Transverse colon (tissue), 4 donors: ENCODE results near the gene ALPK1. TPM values are rescaled to one million over a fixed set of nuclear protein-coding genes. Genes with fewer than 3 reads are reported as not detected.
A peak's percentile ranks its signal among the peaks of the same experiment; 100 is the strongest.
"Not testable (repeated sequence)": the region's sequence is repeated elsewhere in the genome, so short reads cannot be mapped to it uniquely, and the experiment has no call there.

Experiments
- DNase-seq: peaks from one replicate; pipeline ENCODE4 v3.0.0-alpha.2; 2019
- H3K27ac ChIP-seq, 4 donors: fragments of 200-600 bp; sonication (generic); 2 replicates each; pipeline ENCODE4 v1.5.1; 2016 to 2018; ENCODE audit warnings: inconsistent platforms in 4 of 4
- H3K27me3 ChIP-seq: fragments of 200-600 bp; sonication (generic); 2 replicates; pipeline ENCODE4 v1.5.1; 2017; ENCODE audit warnings: inconsistent platforms
- H3K36me3 ChIP-seq, 4 donors: fragments of 200-600 bp; sonication (generic); 2 replicates each; pipeline ENCODE4 v1.5.1; 2017 to 2019; ENCODE audit warnings: inconsistent platforms in 4 of 4
- H3K4me1 ChIP-seq, 4 donors: fragments of 200-600 bp; sonication (generic); 2 replicates each; pipeline ENCODE4 v1.5.1; 2017 to 2020; ENCODE audit warnings: inconsistent platforms in 4 of 4
- H3K4me3 ChIP-seq, 4 donors: fragments of 200-600 bp; sonication (generic); 1 replicate in 1 of 4; 2 replicates in 3 of 4; pipeline versions ENCODE4 v1.5.1 to v1.6.1; 2017 to 2019; ENCODE audit warnings: inconsistent platforms in 4 of 4
- H3K9me3 ChIP-seq, 2 donors: fragments of 200-600 bp; sonication (generic); 2 replicates each; pipeline ENCODE4 v1.5.1; 2017 to 2019; ENCODE audit warnings: inconsistent platforms in 2 of 2
- EP300 ChIP-seq: sonication (generic); formaldehyde crosslinking; IDR thresholded peaks from one replicate; pipeline ENCODE4 v1.6.1; 2017; ENCODE audit warnings: antibody characterized with exemption, low read depth
- POLR2A ChIP-seq: fragments of 450-650 bp; IDR thresholded peaks from one replicate; pipeline ENCODE4 v1.6.1; 2016; ENCODE audit warnings: antibody characterized with exemption, mild to moderate bottlenecking, moderate library complexity
- POLR2AphosphoS5 ChIP-seq, 3 donors: sonication (generic); formaldehyde crosslinking; IDR thresholded peaks; one replicate each; pipeline ENCODE4 v1.6.1; 2016; ENCODE audit warnings: antibody characterized with exemption in 3 of 3
- WGBS, 2 donors: methylation state at CpG; one replicate each; pipeline ENCODE4 v1.1.5; 2018; ENCODE audit warnings: low coverage in 1 of 2; 5-methylcytosine and 5-hydroxymethylcytosine counted together
- in situ Hi-C, 4 donors: fragments of 200-750 bp; cut with MboI; loops; one replicate each; pipeline versions ENCODE4 v1.15.0 to v1.15.1; 2017; ENCODE audit warnings: low sequenced_read_pairs in 3 of 4, low pct_ligation_motif_present in 1 of 4, low pct_unique_long_range_greater_than_20kb in 1 of 4
- intact Hi-C: fragments of 100-400 bp; cut with DNase I; formaldehyde crosslinking; loops from one replicate; pipeline ENCODE4 v1.15.1; 2023; ENCODE audit warnings: low total_unique reads
- total RNA-seq, 4 donors: library from RNA; depleted of rRNA; stranded (reverse); fragments of >200 nt; gene quantifications; one replicate each; pipeline ENCODE4 v1.1.0, GENCODE V29; 2016
- TF ChIP-seq, protein P1 (sequence below), 5 experiments: fragments of 200-600 bp in 3 of 5; fragments of 450-650 bp in 2 of 5; sonication (generic) in 3 of 5; IDR thresholded peaks; 1 replicate in 2 of 5; 2 replicates in 3 of 5; pipeline ENCODE4 v1.5.1; 2016 to 2017; ENCODE audit warnings: antibody characterized with exemption in 5 of 5, inconsistent platforms in 3 of 5, mild to moderate bottlenecking in 2 of 5, moderate library complexity in 1 of 5

The ALPK1 gene
- total RNA-seq, 4 donors from 2014 or later = 15.5 to 45.1 (median 27.4) TPM

DNA sequence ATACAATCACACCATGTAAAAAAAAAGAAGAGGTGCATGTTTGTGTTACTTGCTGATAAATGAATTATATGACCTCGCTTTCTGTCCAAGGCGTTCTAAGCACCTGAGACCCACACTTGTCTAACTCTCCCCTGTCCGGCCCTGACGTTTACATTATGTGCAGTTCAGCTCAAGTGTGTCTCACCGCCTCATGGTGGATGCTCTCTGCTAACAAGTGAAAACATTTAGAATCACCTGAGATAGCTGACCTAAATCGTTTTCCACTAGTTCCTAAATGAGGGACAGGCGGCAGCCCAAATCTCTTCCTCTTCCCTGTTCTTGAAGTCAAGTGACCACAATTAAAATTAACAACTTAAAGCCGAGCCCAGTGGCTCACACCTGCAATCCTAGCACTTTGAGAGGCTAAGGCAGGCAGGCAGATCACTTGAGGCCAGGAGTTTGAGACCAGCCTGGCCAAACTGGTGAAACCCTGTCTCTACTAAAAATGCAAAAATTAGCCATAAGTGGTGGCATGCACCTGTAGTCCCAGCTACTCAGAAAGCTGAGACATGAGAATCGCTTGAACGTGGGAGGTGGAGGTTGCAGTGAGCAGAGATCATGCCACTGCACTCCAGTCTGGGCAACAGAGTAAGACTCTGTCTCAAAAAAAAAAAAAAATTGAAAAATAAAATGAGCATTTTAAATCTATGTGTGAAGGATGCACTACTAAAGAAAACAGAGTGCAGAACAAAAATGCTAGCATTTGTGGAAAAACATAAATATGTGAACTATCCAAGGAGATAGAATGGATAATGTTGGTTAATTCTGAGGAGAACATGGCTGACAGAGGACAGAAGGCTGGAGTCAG, 7.5 kb upstream of the ALPK1 start:
- intact Hi-C loops (no loop called here), in situ Hi-C loops (loop anchor here in 1 of 4 donors (10.0 kb wide), 1 partner anchor 55 kb away; the partner anchor contains the start of gene AP1AR)
- H3K4me1 ChIP-seq = peaks cover 3 to 7% (median 6%) of the 10 kb centered on the region in 4 donors
- no peak overlapping the region for H3K4me3 ChIP-seq
- H3K27me3 ChIP-seq = no peaks in the 10 kb centered on the region
- no peaks in the 10 kb centered on the region for H3K9me3 ChIP-seq
- WGBS, 2 donors = 70 to 71% methylated on average over 9 to 10 of the region's 10 CpGs
- peak overlapping the region in 1 of 4 donors; percentile 3 for H3K27ac ChIP-seq
- TF ChIP-seq EP300 (no peak), POLR2AphosphoS5 (IDR thresholded peaks at IDR 0.05) (no peak), POLR2A (no peak)
- TF ChIP-seq, protein P1, sequence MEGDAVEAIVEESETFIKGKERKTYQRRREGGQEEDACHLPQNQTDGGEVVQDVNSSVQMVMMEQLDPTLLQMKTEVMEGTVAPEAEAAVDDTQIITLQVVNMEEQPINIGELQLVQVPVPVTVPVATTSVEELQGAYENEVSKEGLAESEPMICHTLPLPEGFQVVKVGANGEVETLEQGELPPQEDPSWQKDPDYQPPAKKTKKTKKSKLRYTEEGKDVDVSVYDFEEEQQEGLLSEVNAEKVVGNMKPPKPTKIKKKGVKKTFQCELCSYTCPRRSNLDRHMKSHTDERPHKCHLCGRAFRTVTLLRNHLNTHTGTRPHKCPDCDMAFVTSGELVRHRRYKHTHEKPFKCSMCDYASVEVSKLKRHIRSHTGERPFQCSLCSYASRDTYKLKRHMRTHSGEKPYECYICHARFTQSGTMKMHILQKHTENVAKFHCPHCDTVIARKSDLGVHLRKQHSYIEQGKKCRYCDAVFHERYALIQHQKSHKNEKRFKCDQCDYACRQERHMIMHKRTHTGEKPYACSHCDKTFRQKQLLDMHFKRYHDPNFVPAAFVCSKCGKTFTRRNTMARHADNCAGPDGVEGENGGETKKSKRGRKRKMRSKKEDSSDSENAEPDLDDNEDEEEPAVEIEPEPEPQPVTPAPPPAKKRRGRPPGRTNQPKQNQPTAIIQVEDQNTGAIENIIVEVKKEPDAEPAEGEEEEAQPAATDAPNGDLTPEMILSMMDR (IDR thresholded peaks at IDR 0.05) = no peak
- no peaks in the 10 kb centered on the region for H3K36me3 ChIP-seq
- DNase-seq = no peak

DNA sequence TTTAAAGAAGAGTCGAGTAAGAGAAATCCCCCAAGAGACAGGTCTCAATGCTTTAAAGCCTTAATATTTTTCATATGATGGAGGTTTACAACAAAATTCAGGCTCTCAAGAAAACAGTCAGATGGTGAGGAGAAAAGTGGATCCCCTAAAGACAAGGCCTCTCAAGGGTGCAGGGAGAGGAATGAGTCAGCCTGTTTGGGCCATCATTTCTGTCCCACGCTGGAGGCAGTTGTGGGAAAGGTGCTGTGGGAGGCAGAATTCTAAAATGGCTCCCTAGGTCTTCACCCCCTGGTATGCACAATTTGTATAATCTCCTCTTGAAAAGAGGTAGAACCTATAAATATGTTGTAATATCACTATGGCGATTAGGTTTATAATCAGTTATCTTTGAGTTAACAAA, 6.8 kb upstream of the ALPK1 start:
- H3K36me3 ChIP-seq = no peaks in the 10 kb centered on the region
- H3K27me3 ChIP-seq = no peaks in the 10 kb centered on the region
- no peak for DNase-seq
- TF ChIP-seq EP300 (no peak), POLR2AphosphoS5 (IDR thresholded peaks at IDR 0.05) (no peak), POLR2A (no peak)
- TF ChIP-seq, protein P1 (IDR thresholded peaks at IDR 0.05) = no peak
- intact Hi-C loops (no loop called here), in situ Hi-C loops (no loop called here)
- H3K9me3 ChIP-seq = no peaks in the 10 kb centered on the region
- peaks cover 0 to 7% (median 5%) of the 10 kb centered on the region in 4 donors for H3K4me1 ChIP-seq
- H3K4me3 ChIP-seq = no peak overlapping the region
- WGBS, 2 donors = 77 to 93% methylated on average over 3 of the region's 3 CpGs
- H3K27ac ChIP-seq = no peak overlapping the region

DNA sequence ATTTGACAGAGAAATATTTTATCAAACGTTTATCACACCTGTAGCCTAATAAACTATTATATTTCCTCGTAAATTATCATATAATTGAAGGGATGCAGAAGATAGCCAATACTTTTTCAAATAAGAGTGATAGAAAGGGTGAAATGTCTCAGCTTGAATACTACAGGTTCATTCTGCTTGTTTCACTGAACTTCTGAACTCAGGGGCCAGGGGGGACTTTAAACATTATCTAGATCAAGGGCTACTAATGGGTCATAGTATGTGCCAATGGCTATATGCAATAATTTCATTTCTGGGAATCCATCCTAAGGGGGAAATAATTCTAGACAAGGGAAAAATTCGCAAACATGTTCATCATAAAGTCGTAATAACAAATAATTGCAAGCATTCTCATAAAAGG, 2.6 kb downstream of the ALPK1 start:
- WGBS, 2 donors = 82 to 83% methylated on average over 3 to 4 of the region's 4 CpGs
- intact Hi-C loops = no loop called here
- Histone ChIP-seq H3K36me3 (no peaks in the 10 kb centered on the region), H3K27me3 (no peaks in the 10 kb centered on the region), H3K9me3 (no peaks in the 10 kb centered on the region), H3K4me1 (peaks cover 3 to 31% (median 7%) of the 10 kb centered on the region in 4 donors), H3K4me3 (no peak overlapping the region), H3K27ac (no peak overlapping the region)
- DNase-seq = no peak
- in situ Hi-C loops = no loop called here
- TF ChIP-seq EP300 = no peak
- TF ChIP-seq POLR2AphosphoS5 (IDR thresholded peaks at IDR 0.05) = no peak
- TF ChIP-seq, protein P1 (IDR thresholded peaks at IDR 0.05) = no peak
- no peak for TF ChIP-seq POLR2A

DNA sequence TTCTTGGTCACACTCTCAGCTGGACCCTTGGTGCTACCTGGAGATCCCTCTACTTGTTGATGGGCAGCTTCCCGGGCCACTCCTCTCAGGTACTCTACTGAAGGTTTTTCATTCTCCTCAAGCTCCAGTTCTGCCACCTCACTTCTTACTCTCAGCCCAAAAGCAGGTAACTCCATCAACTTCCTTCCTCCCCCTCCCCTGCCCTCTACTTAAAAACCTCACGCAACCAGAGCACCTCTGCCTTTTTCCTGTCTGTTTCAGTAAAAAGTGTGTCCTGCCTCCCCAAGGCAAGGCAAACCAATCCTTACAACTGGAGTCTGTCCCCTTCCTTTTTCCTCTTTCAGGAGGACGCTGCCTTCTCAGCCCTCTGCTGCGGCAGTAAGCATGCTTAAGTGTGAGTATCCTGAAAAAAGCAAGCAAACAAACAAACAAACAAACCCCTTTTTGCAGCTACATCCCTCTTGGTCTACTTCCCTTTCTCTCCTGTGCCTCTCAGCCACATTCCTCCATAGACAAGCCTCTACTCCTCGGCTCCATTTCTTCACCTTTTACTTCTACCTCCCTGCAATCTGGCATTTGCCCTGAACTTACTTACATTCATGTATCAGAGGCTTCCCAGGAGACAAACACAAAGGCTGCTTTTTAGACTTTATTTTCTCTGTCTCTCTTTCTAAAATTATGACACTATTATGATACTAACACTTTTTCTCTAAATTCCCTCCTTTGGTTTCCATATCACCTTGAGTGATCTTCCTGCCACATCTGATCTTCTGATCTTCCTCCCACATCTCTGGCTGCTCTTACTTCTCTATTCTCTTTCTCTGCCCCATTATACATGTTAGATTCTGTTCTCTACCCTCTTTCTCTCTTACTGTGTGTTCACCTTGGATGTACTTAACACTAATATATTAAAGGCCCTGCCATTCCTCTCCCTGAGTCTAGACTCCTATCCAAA, 5.4 kb downstream of the ALPK1 start:
- Histone ChIP-seq H3K4me3 (no peak overlapping the region), H3K27ac (no peak overlapping the region), H3K36me3 (no peaks in the 10 kb centered on the region), H3K9me3 (no peaks in the 10 kb centered on the region), H3K4me1 (peaks cover 3 to 21% (median 7%) of the 10 kb centered on the region in 4 donors), H3K27me3 (no peaks in the 10 kb centered on the region)
- TF ChIP-seq POLR2AphosphoS5 (IDR thresholded peaks at IDR 0.05) = no peak
- TF ChIP-seq, protein P1 (IDR thresholded peaks at IDR 0.05) = no peak
- no peak for TF ChIP-seq EP300
- TF ChIP-seq POLR2A = no peak
- WGBS, 2 donors = 77 to 85% methylated on average over 4 to 5 of the region's 5 CpGs
- no peak for DNase-seq
- in situ Hi-C loops (no loop called here), intact Hi-C loops (no loop called here)

DNA sequence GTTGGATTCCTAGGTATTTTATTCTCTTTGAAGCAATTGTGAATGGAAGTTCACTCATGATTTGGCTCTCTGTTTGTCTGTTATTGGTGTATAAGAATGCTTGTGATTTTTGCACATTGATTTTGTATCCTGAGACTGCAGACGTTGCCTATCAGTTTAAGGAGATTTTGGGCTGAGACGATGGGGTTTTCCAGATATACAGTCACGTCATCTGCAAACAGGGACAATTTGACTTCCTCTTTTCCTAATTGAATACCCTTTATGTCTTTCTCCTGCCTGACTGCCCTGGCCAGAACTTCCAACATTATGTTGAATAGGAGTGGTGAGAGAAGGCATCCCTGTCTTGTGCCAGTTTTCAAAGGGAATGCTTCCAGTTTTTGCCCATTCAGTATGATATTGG, 8.3 kb downstream of the ALPK1 start:
- intact Hi-C loops, H3K4me3 ChIP-seq, H3K36me3 ChIP-seq, H3K27ac ChIP-seq, DNase-seq, in situ Hi-C loops, H3K27me3 ChIP-seq, H3K4me1 ChIP-seq, H3K9me3 ChIP-seq: not testable (repeated sequence)
- WGBS, 2 donors = 55 to 80% methylated on average over 1 to 3 of the region's 3 CpGs

DNA sequence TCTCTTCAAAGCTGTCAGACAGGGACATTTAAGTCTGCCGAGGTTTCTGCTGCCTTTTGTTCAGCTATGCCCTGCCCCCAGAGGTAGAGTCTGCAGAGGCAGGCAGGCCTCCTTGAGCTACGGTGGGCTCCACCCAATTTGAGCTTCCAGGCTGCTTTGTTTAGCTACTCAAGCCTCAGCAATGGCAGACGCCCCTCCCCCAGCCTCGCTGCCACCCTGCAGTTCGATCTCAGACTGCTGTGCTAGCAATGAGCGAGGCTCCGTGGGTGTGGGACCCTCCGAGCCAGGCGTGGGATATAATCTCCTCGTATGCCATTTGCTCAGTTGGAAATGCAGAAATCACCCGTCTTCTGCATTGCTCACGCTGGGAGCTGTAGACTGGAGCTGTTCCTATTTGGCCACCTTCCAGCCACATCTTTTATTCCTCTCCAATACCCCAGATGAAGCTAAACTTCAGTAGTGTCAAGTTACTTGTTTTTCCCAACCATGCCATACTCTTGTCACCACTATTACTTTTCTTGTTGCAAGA, 12.2 kb downstream of the ALPK1 start:
- intact Hi-C loops, H3K27ac ChIP-seq, H3K9me3 ChIP-seq, in situ Hi-C loops, H3K4me3 ChIP-seq, H3K27me3 ChIP-seq, H3K4me1 ChIP-seq, DNase-seq, H3K36me3 ChIP-seq: not testable (repeated sequence)
- 75% methylated on average over 12 of the region's 12 CpGs; no CpG with 5 or more reads in 1 of the 2 donors for WGBS, 2 donors
